GM12873 (cell line): ENCODE measurements around the gene SLC35B2.
A peak's percentile ranks its signal among the peaks of the same experiment; 100 is the strongest.

Source experiments
- TF ChIP-seq, protein P1 (sequence below): IDR thresholded peaks from 2 replicates; pipeline ENCODE4 v1.5.1; 2012; ENCODE audit warnings: low read depth, mild to moderate bottlenecking, moderate library complexity, low read length, control low read depth; ENCODE audit not compliant: insufficient read depth; ENCODE audit errors: missing control alignments

SLC35B2 gene

DNA sequence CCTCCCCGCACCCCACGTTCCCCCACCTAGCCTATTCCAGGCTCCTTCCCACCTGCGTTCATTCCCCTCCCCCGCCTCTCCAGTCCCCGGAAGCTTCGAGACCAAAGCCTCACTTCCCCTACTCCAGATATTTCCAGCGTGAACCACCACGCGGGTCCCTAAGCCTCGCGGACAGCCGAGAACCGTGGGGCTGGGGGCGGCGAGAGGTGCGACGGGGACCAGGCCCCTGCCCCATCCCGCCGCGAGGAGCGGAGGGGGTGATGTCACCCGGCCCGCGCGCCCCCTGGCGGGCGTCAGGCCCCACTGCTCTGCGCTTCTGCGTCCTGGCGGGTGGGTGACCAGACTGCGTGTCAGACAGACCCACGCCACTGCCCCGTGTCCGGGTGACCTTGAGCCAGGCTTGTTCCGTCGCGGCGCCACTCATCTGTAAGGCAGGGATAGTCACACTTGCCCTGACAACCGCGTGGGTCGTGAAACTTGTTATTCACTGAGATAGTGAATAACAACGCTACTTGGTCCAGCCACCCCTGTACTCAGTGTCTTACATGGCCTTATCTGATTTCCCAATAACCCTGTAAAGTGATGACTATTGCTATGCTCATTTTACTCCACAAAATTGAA, 19.4 kb downstream of the SLC35B2 start:
- TF ChIP-seq, protein P1, sequence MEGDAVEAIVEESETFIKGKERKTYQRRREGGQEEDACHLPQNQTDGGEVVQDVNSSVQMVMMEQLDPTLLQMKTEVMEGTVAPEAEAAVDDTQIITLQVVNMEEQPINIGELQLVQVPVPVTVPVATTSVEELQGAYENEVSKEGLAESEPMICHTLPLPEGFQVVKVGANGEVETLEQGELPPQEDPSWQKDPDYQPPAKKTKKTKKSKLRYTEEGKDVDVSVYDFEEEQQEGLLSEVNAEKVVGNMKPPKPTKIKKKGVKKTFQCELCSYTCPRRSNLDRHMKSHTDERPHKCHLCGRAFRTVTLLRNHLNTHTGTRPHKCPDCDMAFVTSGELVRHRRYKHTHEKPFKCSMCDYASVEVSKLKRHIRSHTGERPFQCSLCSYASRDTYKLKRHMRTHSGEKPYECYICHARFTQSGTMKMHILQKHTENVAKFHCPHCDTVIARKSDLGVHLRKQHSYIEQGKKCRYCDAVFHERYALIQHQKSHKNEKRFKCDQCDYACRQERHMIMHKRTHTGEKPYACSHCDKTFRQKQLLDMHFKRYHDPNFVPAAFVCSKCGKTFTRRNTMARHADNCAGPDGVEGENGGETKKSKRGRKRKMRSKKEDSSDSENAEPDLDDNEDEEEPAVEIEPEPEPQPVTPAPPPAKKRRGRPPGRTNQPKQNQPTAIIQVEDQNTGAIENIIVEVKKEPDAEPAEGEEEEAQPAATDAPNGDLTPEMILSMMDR: peak; percentile 98

DNA sequence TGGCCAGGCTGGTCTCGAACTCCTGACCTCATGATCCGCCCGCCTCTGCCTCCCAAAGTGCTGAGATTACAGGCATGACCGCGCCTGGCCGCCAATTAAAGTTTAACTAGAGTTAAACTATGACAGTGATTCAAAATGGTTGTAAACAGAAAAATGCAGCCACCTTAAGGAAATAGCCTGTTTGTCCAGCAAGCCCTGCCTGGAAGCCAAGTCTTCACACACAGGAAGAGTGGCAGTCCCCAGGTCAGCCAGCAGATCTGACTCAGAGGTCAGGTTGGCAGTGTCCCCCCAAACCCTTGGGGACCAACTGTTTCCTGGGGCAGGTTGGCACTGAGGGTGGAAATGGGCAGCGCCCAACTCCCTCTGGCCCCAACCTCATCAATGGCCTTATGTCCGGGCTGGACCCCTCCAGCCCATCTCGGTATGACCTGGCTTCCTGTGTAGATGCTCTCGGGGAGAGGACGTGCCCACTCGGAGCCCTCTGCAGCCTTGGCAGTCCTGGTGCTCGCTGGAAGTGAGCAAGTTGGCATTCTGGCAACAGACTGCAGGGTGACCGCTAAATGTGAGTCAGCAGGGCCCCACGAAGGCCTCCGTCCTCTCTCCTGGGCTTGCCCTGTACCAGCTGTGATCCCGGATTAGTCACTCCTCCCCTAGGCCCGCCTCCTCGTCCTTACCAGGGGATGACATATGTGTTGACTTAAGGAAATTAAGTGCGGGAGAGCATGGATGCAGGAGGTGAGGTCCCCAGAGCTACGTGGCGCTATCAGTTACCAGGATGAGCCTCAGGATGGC, 20.1 kb downstream of the SLC35B2 start:
- TF ChIP-seq, protein P1: no peak

DNA sequence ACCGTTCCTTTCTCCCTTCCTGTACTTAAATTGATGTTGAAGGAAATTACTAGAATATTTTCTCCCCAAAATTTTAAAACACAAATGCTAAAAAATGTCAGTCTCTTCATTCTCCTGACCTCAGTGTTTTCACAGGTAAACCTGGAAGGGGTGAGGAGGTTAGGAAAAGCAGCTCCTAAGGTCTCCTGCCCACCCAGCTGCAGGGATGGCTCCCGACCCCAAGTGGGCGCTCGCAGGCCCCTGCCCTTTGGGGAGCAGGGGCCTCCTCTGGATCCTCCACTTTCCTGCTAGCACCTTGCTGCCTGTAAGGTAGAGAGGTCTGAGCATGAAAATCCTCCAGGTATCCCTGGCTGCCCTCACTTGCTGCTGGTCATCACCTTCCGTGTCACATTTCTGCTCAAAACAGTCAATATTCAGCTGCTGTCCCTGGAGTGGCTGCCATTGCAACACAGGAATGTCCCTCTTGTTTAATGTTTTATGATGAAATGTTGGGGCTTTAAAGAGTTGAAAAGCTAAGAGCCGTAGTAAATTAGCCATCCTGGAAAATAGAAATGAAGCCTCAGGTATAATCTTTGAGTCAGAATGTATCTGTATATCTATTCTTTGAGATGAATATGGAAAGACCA, 21.3 kb downstream of the SLC35B2 start:
- TF ChIP-seq, protein P1: no peak

DNA sequence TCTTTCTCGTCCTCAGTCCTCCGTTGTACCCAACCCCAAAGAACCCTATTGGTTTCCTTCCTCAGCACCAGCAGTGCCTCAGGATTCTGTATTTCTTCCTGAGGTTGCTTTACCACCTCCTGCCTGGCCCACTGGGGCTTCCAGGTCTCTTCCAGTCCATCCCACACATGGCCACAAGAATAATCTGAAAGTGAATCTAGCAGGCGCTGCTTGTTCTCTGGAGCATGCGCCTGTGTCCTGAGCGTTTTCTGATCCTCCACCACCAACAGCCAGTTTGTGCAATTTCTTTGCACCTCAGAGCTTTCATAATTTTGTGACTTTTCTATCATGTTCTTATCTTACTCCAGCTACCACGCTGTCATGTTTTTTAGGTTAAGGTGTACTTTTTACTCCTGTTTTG, 22.1 kb downstream of the SLC35B2 start:
- TF ChIP-seq, protein P1: no peak

DNA sequence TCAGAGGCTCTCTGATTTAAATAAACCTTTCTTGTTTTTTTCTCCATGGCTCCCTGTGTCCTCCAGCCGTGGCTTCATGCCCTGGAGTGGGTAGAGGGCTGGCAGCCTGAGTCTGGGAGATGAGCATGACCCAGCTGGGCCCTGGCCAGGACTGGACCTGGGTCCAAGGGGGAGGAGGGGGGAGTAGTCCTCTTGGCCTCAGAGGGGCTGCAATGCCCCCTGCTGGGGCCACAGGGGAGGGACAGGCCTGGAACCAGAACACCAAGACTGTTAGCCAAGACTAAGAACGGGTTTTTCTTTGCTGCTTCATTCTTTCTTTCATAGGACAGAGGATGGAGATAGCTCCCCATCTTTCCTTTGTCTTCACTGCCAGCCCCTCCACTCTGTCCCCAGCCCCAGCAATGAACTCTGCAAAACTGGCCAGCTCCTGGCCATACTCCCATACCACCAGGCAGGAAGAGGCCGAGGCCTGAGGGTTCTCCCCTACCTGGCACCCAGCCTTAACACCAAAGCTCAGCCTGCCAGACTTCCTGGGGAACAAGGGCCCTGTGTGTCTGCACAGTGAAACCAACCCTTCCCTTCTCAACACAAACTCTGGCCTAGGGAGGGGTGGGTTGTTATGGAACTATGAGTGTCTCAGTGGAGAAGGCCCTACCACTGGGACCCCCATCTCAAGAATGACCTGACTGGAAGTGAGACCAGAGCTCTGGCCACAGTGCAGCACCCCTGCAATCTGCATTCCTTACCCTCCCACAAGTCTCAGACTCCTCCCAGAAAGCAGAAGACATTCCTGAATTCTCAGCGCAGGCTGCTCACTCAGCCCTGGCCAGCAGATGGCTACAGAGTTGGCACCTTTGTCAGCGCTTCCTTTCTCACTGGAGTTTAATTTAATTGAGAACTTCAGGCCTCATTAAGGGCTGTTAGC, 23.0 kb downstream of the SLC35B2 start:
- TF ChIP-seq, protein P1: peak; percentile 82

DNA sequence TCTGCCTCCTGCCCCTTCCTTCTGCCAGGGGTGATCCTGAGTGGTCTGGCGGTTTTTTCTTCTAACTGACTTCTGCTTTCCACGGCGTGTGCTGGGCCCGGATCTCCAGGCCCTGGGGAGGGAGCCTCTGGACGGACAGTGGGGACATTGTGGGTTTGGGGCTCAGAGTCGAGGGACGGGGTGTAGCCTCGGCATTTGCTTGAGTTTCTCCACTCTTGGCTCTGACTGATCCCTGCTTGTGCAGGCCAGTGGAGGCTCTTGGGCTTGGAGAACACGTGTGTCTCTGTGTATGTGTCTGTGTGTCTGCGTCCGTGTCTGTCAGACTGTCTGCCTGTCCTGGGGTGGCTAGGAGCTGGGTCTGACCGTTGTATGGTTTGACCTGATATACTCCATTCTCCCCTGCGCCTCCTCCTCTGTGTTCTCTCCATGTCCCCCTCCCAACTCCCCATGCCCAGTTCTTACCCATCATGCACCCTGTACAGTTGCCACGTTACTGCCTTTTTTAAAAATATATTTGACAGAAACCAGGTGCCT, 23.7 kb downstream of the SLC35B2 start:
- TF ChIP-seq, protein P1: no peak
